Adrenal gland (tissue), 12 donors: ENCODE results near the gene NUDT3. TPM values are rescaled to one million over a fixed set of nuclear protein-coding genes. Genes with fewer than 3 reads are reported as not detected.

Experiments
- DNase-seq, 7 donors: peaks; one replicate each; pipeline ENCODE4 v3.0.0-alpha.2; 2019 to 2020
- H3K27ac ChIP-seq, 5 donors: fragments of 200-600 bp; sonication (generic) in 4 of 5; 1 replicate in 3 of 5; 2 replicates in 2 of 5; pipeline versions ENCODE4 v1.5.1 to v1.8.0; 2016 to 2020; ENCODE audit warnings: mild to moderate bottlenecking in 1 of 5
- H3K27me3 ChIP-seq: fragments of 200-600 bp; 2 replicates; pipeline ENCODE4 v1.8.0; 2021
- H3K36me3 ChIP-seq, 2 donors: fragments of 200-600 bp; replicated peaks in 1 of 2; 1 replicate in 1 of 2; 2 replicates in 1 of 2; pipeline versions ENCODE4 v1.5.1 to v1.8.0; 2018 to 2022
- H3K4me1 ChIP-seq, 2 donors: fragments of 200-600 bp; replicated peaks in 1 of 2; 1 replicate in 1 of 2; 2 replicates in 1 of 2; pipeline versions ENCODE4 v1.5.1 to v1.8.0; 2018 to 2021
- H3K4me3 ChIP-seq, 4 donors: fragments of 200-600 bp; sonication (generic) in 3 of 4; one replicate each; pipeline ENCODE4 v1.5.1; 2016 to 2018
- H3K9me3 ChIP-seq, 3 donors: fragments of 200-600 bp; sonication (generic) in 1 of 3; replicated peaks in 1 of 3; 1 replicate in 2 of 3; 2 replicates in 1 of 3; pipeline versions ENCODE4 v1.5.1 to v1.8.0; 2016 to 2021
- POLR2A ChIP-seq, 2 donors: fragments of 450-650 bp; IDR thresholded peaks; one replicate each; pipeline ENCODE4 v1.6.1; 2017; ENCODE audit warnings: antibody characterized with exemption in 2 of 2, mild to moderate bottlenecking in 2 of 2, moderate library complexity in 1 of 2
- WGBS, 4 donors: extraction: QIAGEN DNeasy Blood & Tissue Kit in 2 of 4; methylation state at CpG; one replicate each; pipeline versions ENCODE4 v1.1.5 to v1.1.7; 2013 to 2017; 5-methylcytosine and 5-hydroxymethylcytosine counted together
- intact Hi-C, 2 donors: fragments of 100-400 bp; cut with DNase I; formaldehyde crosslinking; loops; one replicate each; pipeline versions ENCODE4 v1.14.1 to v1.15.0; 2022 to 2023
- polyA plus RNA-seq, 3 donors: library from polyadenylated mRNA; stranded (reverse); fragments of 200-250 nt in 2 of 3; fragments of 350-450 nt in 1 of 3; fragmentation: Illumina TruSeq in 1 of 3; extraction: RNeasy Lipid Tissue Mini Kit (QIAGEN cat#74804) in 1 of 3; gene quantifications; one replicate each; pipeline ENCODE4 v1.2.3, GENCODE V29; 2013 to 2014
- total RNA-seq, 9 donors: library from RNA; depleted of rRNA in 4 of 9; stranded (reverse); fragments of >200 nt in 4 of 9; fragments of 120-200 nt in 1 of 9; fragmentation: NEBNext Ultra II Directional in 1 of 9; extraction: Animal tissue kit (Norgen Biotek cat#: 25700) in 1 of 9; gene quantifications; one replicate each; pipeline versions ENCODE4 v1.1.0 to v1.2.4, GENCODE V29; 2013 to 2023
- TF ChIP-seq, protein P1 (sequence below), 6 experiments: fragments of 450-650 bp in 4 of 6; fragments of 200-600 bp in 2 of 6; sonication (generic) in 1 of 6; IDR thresholded peaks; 1 replicate in 5 of 6; 2 replicates in 1 of 6; pipeline versions ENCODE4 v1.5.1 to v1.8.0; 2016 to 2021; ENCODE audit warnings: antibody characterized with exemption in 6 of 6, mild to moderate bottlenecking in 2 of 6, moderate library complexity in 1 of 6
- donor health status: healthy with polysubstance abuse.
- donor health status: Bipolar disorder and iron deficiency.
- donor health status: DM: yes; HTN: yes; CAD: no.
- donor health status: DM: no; HTN: no; CAD: no.
- donor health status: DM: no; HTN: no; CAD: no.
- donor health status: DM: yes; HTN: yes; CAD: no.

NUDT3 gene
- total and polyA plus RNA-seq, 12 donors = 18.2 to 56.3 (median 40.9) TPM

- no peak for DNase-seq
- no peaks in the 10 kb centered on the region for H3K27me3 ChIP-seq
- no peak overlapping the region for H3K4me3 ChIP-seq
- no peak overlapping the region for H3K27ac ChIP-seq
- 35 to 67% (median 56%) methylated on average over 4 of the region's 4 CpGs for WGBS, 4 donors
- TF ChIP-seq, protein P1, sequence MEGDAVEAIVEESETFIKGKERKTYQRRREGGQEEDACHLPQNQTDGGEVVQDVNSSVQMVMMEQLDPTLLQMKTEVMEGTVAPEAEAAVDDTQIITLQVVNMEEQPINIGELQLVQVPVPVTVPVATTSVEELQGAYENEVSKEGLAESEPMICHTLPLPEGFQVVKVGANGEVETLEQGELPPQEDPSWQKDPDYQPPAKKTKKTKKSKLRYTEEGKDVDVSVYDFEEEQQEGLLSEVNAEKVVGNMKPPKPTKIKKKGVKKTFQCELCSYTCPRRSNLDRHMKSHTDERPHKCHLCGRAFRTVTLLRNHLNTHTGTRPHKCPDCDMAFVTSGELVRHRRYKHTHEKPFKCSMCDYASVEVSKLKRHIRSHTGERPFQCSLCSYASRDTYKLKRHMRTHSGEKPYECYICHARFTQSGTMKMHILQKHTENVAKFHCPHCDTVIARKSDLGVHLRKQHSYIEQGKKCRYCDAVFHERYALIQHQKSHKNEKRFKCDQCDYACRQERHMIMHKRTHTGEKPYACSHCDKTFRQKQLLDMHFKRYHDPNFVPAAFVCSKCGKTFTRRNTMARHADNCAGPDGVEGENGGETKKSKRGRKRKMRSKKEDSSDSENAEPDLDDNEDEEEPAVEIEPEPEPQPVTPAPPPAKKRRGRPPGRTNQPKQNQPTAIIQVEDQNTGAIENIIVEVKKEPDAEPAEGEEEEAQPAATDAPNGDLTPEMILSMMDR (IDR thresholded peaks at IDR 0.05) = no peak
- no peak for TF ChIP-seq POLR2A (IDR thresholded peaks at IDR 0.05)
- no peaks in the 10 kb centered on the region for H3K36me3 ChIP-seq
- H3K4me1 ChIP-seq = peaks cover 20 to 67% of the 10 kb centered on the region in 2 donors
- no peaks in the 10 kb centered on the region for H3K9me3 ChIP-seq
- intact Hi-C loops = no loop called here
Observed at GRCh38 chr6:34302929-34303328, 89.5 kb downstream of the NUDT3 start.

GRCh38 chr6:34301408-34301807 lies 91.1 kb downstream of the NUDT3 start:
- intact Hi-C loops = no loop called here
- no peaks in the 10 kb centered on the region for H3K36me3 ChIP-seq
- H3K4me3 ChIP-seq = no peak overlapping the region
- WGBS, 4 donors = 35 to 61% (median 49%) methylated on average over 2 of the region's 2 CpGs
- H3K27ac ChIP-seq = peak overlapping the region in 3 of 5 donors; percentile 7 to 20 (median 8)
- no peaks in the 10 kb centered on the region for H3K27me3 ChIP-seq
- H3K9me3 ChIP-seq = no peaks in the 10 kb centered on the region
- H3K4me1 ChIP-seq = peaks cover 20 to 67% of the 10 kb centered on the region in 2 donors
- peak; percentile 39 to 91 (median 77) for DNase-seq
- TF ChIP-seq, protein P1 (IDR thresholded peaks at IDR 0.05) = no peak

GRCh38 chr6:34300332-34300751 lies 92.1 kb downstream of the NUDT3 start:
- 67 to 76% (median 71%) methylated on average over 1 of the region's 1 CpG for WGBS, 4 donors
- Histone ChIP-seq H3K9me3 (no peaks in the 10 kb centered on the region), H3K27me3 (no peaks in the 10 kb centered on the region), H3K36me3 (no peaks in the 10 kb centered on the region), H3K4me1 (peaks cover 28 to 68% of the 10 kb centered on the region in 2 donors), H3K4me3 (no peak overlapping the region), H3K27ac (peak overlapping the region in 4 of 5 donors; percentile 6 to 57 (median 22))
- DNase-seq = no peak
- no peak for TF ChIP-seq POLR2A (IDR thresholded peaks at IDR 0.05)
- intact Hi-C loops = no loop called here

GRCh38 chr6:34298941-34299340 lies 93.5 kb downstream of the NUDT3 start:
- Histone ChIP-seq H3K27ac (peak overlapping the region in 3 of 5 donors; percentile 38 to 44 (median 41)), H3K9me3 (no peaks in the 10 kb centered on the region), H3K4me3 (no peak overlapping the region), H3K4me1 (peaks cover 28 to 64% of the 10 kb centered on the region in 2 donors), H3K36me3 (no peaks in the 10 kb centered on the region), H3K27me3 (no peaks in the 10 kb centered on the region)
- intact Hi-C loops = no loop called here
- 30 to 42% (median 34%) methylated on average over 2 of the region's 2 CpGs for WGBS, 4 donors
- DNase-seq = peak in 3 of 7 donors; percentile 34 to 40 (median 35)
- no peak for TF ChIP-seq POLR2A (IDR thresholded peaks at IDR 0.05)
- TF ChIP-seq, protein P1 (IDR thresholded peaks at IDR 0.05) = no peak

GRCh38 chr6:34295721-34296120 lies 96.7 kb downstream of the NUDT3 start:
- H3K4me3 ChIP-seq = no peak overlapping the region
- H3K27me3 ChIP-seq = no peaks in the 10 kb centered on the region
- 43 to 53% (median 50%) methylated on average over 3 of the region's 3 CpGs for WGBS, 4 donors
- H3K4me1 ChIP-seq = peaks cover 23 to 35% of the 10 kb centered on the region in 2 donors
- no peak for DNase-seq
- TF ChIP-seq, protein P1 (IDR thresholded peaks at IDR 0.05) = no peak
- TF ChIP-seq POLR2A (IDR thresholded peaks at IDR 0.05) = no peak
- H3K27ac ChIP-seq = peak overlapping the region in 2 of 5 donors; percentile 5 to 11
- no peaks in the 10 kb centered on the region for H3K9me3 ChIP-seq
- intact Hi-C loops = no loop called here
- H3K36me3 ChIP-seq = peaks cover 0 to 20% of the 10 kb centered on the region in 2 donors
